Measurements from ENCODE around the gene FCRL6. TPM values are rescaled to one million over a fixed set of nuclear protein-coding genes. Genes with fewer than 3 reads are reported as not detected.

Gene FCRL6
- total RNA-seq, 4 donors from 2014 or later = 0.39 to 2.2 (median 1.4) TPM

DNA sequence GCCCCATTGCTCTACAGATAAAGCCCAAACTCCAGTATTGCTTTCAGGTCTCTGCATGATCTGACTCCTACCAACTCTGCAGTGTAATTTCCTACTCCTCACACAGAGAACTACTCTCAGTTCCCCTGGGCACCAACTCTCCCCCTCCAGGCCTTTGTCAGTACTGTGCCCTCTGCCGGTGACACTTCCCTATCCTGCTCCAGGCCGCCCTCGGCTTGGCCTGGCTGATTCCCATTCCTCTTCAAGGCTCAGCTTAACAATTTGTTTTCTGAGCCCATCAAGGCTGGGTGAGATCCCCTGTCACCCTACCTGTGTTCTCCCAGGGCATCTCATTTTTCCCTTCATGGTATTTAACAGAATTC is 27.1 kb downstream of the FCRL6 start:
- WGBS, 2 donors = 22 to 27% methylated on average over 3 of the region's 3 CpGs
- Histone ChIP-seq H3K36me3 (peaks cover 0 to 5% (median 0%) of the 10 kb centered on the region in 3 donors), H3K27ac (no peak overlapping the region), H3K4me1 (peaks cover 0 to 6% (median 0%) of the 10 kb centered on the region in 4 donors), H3K27me3 (peaks cover 0 to 1% of the 10 kb centered on the region in 2 donors), H3K4me3 (no peak overlapping the region), H3K9me3 (no peaks in the 10 kb centered on the region)
- peak; percentile 32 to 37 for DNase-seq (ENCODE audit: low spot score in 2 of 2)
- TF ChIP-seq CTCF (IDR thresholded peaks at IDR 0.05) (peak; percentile 28 to 55 (median 44)), EP300 (IDR thresholded peaks at IDR 0.05) (no peak)

DNA sequence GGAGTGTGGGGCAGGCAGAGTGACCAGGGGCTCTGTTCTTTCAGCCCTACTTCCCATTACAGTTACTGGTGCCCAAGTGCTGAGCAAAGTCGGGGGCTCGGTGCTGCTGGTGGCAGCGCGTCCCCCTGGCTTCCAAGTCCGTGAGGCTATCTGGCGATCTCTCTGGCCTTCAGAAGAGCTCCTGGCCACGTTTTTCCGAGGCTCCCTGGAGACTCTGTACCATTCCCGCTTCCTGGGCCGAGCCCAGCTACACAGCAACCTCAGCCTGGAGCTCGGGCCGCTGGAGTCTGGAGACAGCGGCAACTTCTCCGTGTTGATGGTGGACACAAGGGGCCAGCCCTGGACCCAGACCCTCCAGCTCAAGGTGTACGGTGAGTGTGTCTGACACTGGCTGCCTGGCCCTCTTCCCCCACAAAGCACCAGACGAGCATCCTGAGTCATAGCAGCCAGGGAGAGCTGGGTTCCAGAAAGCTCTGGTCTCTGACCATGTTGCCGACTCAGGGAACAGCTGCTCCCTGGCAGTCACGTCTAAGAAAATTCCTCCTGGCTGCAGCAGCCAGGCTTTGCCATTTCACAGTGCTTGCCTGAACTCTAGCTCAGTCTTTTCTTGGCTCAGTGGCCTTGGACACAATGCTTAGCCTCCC is 27.8 kb downstream of the FCRL6 start:
- DNase-seq (ENCODE audit: low spot score in 2 of 2) = no peak
- Histone ChIP-seq H3K27ac (no peak overlapping the region), H3K36me3 (peaks cover 0 to 11% (median 0%) of the 10 kb centered on the region in 3 donors), H3K4me3 (no peak overlapping the region), H3K4me1 (peaks cover 0 to 6% (median 0%) of the 10 kb centered on the region in 4 donors), H3K27me3 (no peaks in the 10 kb centered on the region), H3K9me3 (no peaks in the 10 kb centered on the region)
- TF ChIP-seq POLR2A (IDR thresholded peaks at IDR 0.05) (no peak), EP300 (IDR thresholded peaks at IDR 0.05) (no peak), CTCF (IDR thresholded peaks at IDR 0.05) (no peak)
- 83 to 85% methylated on average over 12 to 14 of the region's 18 CpGs for WGBS, 2 donors

DNA sequence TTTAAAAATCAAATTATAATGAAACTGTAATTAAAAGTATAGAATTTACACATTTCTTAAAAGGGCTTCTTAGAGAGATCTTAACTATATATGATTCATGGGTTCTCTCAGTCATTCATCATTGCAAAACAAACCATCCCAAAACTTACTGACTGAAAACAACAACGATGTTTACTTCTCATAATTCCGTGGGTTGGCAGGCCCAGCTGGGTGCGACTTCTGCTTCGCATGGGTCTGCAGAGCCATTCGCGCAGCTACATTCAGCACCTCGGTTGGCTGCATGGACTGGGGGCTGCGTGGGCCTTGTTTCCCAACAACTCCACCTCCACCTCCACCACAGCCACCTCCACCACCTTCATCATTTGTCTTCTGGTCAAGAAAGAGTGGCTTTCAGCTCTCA is 28.6 kb downstream of the FCRL6 start:
- 76 to 84% methylated on average over 8 of the region's 8 CpGs for WGBS, 2 donors
- Histone ChIP-seq H3K36me3 (peaks cover 0 to 19% (median 0%) of the 10 kb centered on the region in 3 donors), H3K4me3 (no peak overlapping the region), H3K4me1 (peaks cover 0 to 6% (median 0%) of the 10 kb centered on the region in 4 donors), H3K27ac (no peak overlapping the region), H3K9me3 (no peaks in the 10 kb centered on the region), H3K27me3 (no peaks in the 10 kb centered on the region)
- no peak for TF ChIP-seq CTCF (IDR thresholded peaks at IDR 0.05)
- TF ChIP-seq EP300 (IDR thresholded peaks at IDR 0.05) = no peak
- no peak for TF ChIP-seq POLR2A (IDR thresholded peaks at IDR 0.05)
- no peak for DNase-seq (ENCODE audit: low spot score in 2 of 2)

- 39 to 71% methylated on average over 7 of the region's 7 CpGs for WGBS, 2 donors
- TF ChIP-seq EP300 (IDR thresholded peaks at IDR 0.05) (no peak), CTCF (IDR thresholded peaks at IDR 0.05) (no peak), POLR2A (IDR thresholded peaks at IDR 0.05) (no peak)
- Histone ChIP-seq H3K27me3 (no peaks in the 10 kb centered on the region), H3K4me3 (no peak overlapping the region), H3K9me3 (no peaks in the 10 kb centered on the region), H3K36me3 (peaks cover 0 to 28% (median 0%) of the 10 kb centered on the region in 3 donors), H3K4me1 (peaks cover 0 to 6% (median 0%) of the 10 kb centered on the region in 4 donors), H3K27ac (no peak overlapping the region)
- DNase-seq (ENCODE audit: low spot score in 2 of 2) = no peak
These were observed 29.4 kb downstream of the FCRL6 start for GRCh38 chr1:159831412-159832141.

- Histone ChIP-seq H3K27me3 (no peaks in the 10 kb centered on the region), H3K36me3 (peaks cover 0 to 35% (median 0%) of the 10 kb centered on the region in 3 donors), H3K4me1 (peaks cover 0 to 6% (median 0%) of the 10 kb centered on the region in 4 donors), H3K27ac (no peak overlapping the region), H3K4me3 (no peak overlapping the region), H3K9me3 (no peaks in the 10 kb centered on the region)
- 92 to 96% methylated on average over 2 of the region's 2 CpGs for WGBS, 2 donors
- no peak for TF ChIP-seq CTCF (IDR thresholded peaks at IDR 0.05)
- TF ChIP-seq EP300 (IDR thresholded peaks at IDR 0.05) = no peak
- no peak for TF ChIP-seq POLR2A (IDR thresholded peaks at IDR 0.05)
- no peak for DNase-seq (ENCODE audit: low spot score in 2 of 2)
These were observed 30.1 kb downstream of the FCRL6 start for GRCh38 chr1:159832309-159832708.

Data from tibial nerve (tissue), 4 donors.